ENCODE results near the gene TRIB2.

TRIB2 gene

DNA sequence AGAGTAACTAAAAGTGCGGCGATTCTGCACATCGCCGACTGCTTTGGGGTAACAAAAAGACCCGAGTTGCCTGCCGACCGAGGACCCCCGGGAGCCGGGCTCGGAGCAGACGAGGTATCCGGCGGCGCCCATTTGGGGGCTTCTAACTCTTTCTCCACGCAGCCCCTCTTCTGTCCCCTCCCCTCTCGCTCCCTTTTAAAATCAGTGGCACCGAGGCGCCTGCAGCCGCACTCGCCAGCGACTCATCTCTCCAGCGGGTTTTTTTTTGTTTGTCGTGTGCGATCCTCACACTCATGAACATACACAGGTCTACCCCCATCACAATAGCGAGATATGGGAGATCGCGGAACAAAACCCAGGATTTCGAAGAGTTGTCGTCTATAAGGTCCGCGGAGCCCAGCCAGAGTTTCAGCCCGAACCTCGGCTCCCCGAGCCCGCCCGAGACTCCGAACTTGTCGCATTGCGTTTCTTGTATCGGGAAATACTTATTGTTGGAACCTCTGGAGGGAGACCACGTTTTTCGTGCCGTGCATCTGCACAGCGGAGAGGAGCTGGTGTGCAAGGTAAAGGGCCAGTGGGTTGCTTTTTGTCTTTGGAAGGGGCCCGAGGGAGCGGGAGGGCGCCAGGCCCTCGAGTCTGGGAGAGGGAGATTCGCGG is 1.4 kb downstream of the TRIB2 start:
- Histone ChIP-seq H3K27me3 (ENCODE audit: control insufficient read depth, insufficient read depth, low read length) (no peaks in the 10 kb centered on the region), H3K4me1 (ENCODE audit: control insufficient read depth, insufficient read depth, low read length) (peaks cover 25% of the 10 kb centered on the region), H3K36me3 (ENCODE audit: control insufficient read depth, insufficient read depth, low read length) (no peaks in the 10 kb centered on the region), H3K4me3 (ENCODE audit: low read length) (peak overlapping the region; percentile 92), H3K9ac (ENCODE audit: low read length) (peak overlapping the region; percentile 70), H3K27ac (ENCODE audit: low read depth, low read length) (peak overlapping the region; percentile 93)

DNA sequence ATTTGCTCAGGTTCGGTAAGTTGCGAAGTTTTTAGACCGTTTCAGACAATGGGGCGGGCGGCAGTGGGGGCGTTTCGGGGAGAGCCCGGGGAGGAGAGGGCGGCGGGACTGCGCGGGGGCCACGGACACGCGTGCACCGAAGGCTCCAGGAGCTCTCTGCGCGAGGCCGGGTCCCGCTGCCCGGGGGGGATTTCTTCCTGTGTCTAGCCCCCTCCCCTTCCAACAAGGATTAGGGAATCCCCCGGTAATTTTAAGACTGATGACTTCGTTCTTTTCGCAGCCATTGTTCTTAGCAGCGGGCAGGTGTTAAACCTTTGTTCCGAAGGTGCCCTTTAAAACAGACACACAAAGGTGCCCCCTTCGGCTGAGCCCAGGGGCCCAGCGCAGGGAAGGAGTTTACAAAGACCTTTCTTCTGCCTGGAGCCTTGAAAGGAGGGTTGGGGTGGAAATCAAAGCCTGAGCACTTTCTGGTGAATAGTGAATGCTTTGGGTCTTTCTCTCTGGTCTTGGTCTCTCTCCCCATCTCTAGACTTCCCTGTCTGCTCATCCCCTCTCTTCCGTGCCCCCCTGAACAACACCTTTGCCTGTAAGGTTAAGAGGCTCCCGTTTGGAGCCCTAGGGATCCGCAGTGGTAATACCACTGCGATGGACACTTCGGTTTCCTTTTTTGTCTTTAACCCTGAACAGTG is 2.1 kb downstream of the TRIB2 start:
- Histone ChIP-seq H3K27ac (ENCODE audit: low read depth, low read length) (peak overlapping the region; percentile 93), H3K4me3 (ENCODE audit: low read length) (peak overlapping the region; percentile 92), H3K9ac (ENCODE audit: low read length) (peak overlapping the region; percentile 29), H3K4me1 (ENCODE audit: control insufficient read depth, insufficient read depth, low read length) (peaks cover 25% of the 10 kb centered on the region), H3K27me3 (ENCODE audit: control insufficient read depth, insufficient read depth, low read length) (no peaks in the 10 kb centered on the region), H3K36me3 (ENCODE audit: control insufficient read depth, insufficient read depth, low read length) (no peaks in the 10 kb centered on the region)

DNA sequence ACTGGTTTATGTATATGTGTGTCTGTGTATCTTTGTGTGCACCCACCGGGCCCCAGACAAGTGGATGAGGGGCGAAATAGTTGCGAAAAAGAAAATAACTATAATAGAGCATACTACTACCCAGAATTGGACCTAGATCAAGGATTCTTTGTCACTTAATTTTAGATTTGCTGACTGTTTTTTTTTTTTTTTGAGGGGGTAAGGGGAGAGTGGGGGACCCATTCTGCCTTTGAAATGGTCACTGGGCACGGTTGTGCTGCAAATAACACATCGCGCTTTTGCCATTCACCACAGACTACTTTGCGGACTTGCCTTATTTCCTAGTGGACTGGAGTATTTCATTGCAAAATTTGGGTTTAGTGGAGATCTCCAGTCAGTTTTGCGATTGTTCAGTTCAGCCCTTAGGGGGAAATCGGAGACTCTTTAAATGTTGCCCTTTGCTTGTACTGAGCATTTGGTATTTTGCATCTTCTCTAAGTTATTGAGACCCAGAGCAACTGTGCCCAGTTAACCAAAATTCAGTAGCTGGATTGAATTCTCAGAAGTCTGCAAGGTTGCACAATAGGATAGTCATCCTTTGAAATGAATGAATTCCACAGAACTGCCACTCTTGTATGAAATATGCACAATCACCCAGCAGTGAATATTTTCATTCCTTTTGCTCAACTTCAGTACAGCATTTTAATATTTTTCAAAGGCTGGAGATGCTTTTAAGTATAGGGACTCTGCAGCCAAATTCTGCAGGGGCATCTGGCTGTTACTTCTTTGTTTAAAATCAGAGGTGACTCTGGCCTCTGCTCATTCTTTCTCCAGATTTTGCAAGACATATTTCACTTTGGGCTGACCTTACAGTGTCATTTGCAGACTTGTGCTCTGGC is 2.9 kb downstream of the TRIB2 start:
- peaks cover 25% of the 10 kb centered on the region for H3K4me1 ChIP-seq (ENCODE audit: control insufficient read depth, insufficient read depth, low read length)

DNA sequence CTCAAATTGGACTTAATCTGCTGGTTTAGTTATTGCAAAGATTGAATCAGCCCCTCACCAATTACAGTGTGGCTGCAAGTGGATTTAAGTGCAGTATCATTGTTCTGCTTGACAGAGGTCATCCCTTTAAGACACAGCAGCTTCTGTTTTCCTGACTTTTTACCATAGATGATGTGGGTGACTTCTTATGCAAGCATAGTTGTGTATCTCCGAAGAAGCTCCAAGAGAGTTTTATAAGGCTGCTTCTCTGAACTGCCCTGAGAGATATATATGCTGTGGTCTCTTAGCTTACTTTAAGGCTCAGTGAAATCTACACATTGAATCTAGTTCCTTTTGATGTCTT is 3.5 kb downstream of the TRIB2 start:
- Histone ChIP-seq H3K4me1 (ENCODE audit: control insufficient read depth, insufficient read depth, low read length) (peaks cover 23% of the 10 kb centered on the region), H3K27ac (ENCODE audit: low read depth, low read length) (peak overlapping the region; percentile 93), H3K27me3 (ENCODE audit: control insufficient read depth, insufficient read depth, low read length) (no peaks in the 10 kb centered on the region), H3K36me3 (ENCODE audit: control insufficient read depth, insufficient read depth, low read length) (no peaks in the 10 kb centered on the region), H3K9ac (ENCODE audit: low read length) (no peak overlapping the region), H3K4me3 (ENCODE audit: low read length) (peak overlapping the region; percentile 92)

More for the DNA sequence above, 2.9 kb downstream of the TRIB2 start:
- H3K9ac ChIP-seq (ENCODE audit: low read length), result no peak overlapping the region
- no peaks in the 10 kb centered on the region for H3K27me3 ChIP-seq (ENCODE audit: control insufficient read depth, insufficient read depth, low read length)
- H3K36me3 ChIP-seq (ENCODE audit: control insufficient read depth, insufficient read depth, low read length), result no peaks in the 10 kb centered on the region
- peak overlapping the region; percentile 93 for H3K27ac ChIP-seq (ENCODE audit: low read depth, low read length)
- H3K4me3 ChIP-seq (ENCODE audit: low read length), result peak overlapping the region; percentile 92

DNA sequence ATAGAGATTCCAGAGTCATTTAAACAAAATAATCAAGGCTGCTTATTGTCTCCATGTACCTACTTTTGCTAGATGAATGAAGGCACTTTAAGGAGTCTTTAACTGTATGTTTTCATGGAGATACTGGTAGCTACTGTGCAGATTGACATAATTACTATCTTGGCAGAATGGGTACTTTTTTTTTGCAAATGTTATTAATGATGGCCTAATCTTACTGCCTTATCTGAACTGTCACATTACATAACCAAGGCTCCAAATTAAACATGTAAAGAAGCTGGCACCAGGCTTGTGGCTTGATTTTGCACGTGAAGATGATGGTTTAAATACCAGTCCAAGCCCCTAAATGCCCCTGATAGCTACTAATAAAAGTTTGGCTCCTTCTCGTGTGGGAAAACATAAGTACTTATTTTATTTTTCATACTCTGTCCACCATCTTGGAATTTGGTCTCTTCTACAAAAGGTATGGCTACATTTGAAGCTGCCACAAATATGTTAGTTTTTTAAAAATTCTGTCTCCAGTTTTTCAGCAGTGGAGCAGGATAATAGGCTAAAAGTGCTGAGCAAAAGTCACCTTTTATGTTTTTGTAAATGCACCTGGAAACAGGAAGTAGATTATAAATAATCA is 4.1 kb downstream of the TRIB2 start:
- Histone ChIP-seq H3K9ac (ENCODE audit: low read length) (no peak overlapping the region), H3K27ac (ENCODE audit: low read depth, low read length) (no peak overlapping the region), H3K4me1 (ENCODE audit: control insufficient read depth, insufficient read depth, low read length) (peaks cover 19% of the 10 kb centered on the region), H3K27me3 (ENCODE audit: control insufficient read depth, insufficient read depth, low read length) (no peaks in the 10 kb centered on the region), H3K4me3 (ENCODE audit: low read length) (peak overlapping the region; percentile 92), H3K36me3 (ENCODE audit: control insufficient read depth, insufficient read depth, low read length) (no peaks in the 10 kb centered on the region)

DNA sequence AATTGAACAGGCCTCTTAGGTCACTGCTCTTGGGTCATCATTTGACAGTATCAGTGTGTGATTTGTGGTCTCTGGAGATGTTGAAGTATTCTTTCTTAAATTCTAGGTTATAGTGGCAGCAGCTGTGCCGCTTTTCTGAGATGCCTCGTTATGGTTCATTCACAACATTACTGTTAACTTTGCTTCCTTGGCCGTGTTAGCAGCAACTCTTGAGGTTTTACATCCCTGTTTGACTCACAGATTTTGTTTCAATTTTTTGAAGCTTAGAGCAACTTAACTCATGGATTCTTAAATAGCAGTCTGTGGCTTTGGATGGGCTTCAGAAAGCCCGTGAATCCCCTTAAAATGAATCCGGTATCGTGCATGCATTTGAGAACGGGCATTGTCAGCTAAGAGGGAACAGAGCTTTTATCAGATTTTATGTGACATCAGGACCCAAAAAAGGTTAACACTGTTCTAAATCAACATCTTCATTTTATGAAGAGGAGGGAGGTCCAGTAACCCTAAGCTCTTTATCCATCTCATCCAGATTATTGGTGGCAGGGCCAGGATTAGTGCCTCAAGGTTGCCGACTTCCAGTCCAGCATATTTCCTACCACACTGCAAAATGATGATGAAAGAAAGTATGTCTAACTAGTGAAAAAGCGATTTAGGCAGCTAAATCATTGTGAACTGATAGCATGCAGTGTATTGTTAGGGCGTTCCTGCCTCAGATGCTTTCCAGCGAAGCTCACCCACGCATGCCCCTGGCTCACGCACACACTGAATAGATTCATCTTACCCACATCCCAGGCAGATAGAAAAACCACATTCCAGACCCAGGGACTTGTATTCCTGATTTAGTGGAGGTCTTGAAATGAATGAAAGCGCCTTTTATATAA is 5.1 kb downstream of the TRIB2 start:
- H3K36me3 ChIP-seq (ENCODE audit: control insufficient read depth, insufficient read depth, low read length), result no peaks in the 10 kb centered on the region
- H3K4me3 ChIP-seq (ENCODE audit: low read length), result peak overlapping the region; percentile 92
- no peak overlapping the region for H3K9ac ChIP-seq (ENCODE audit: low read length)
- H3K27ac ChIP-seq (ENCODE audit: low read depth, low read length), result peak overlapping the region; percentile 16
- H3K4me1 ChIP-seq (ENCODE audit: control insufficient read depth, insufficient read depth, low read length), result peaks cover 19% of the 10 kb centered on the region
- no peaks in the 10 kb centered on the region for H3K27me3 ChIP-seq (ENCODE audit: control insufficient read depth, insufficient read depth, low read length)

DNA sequence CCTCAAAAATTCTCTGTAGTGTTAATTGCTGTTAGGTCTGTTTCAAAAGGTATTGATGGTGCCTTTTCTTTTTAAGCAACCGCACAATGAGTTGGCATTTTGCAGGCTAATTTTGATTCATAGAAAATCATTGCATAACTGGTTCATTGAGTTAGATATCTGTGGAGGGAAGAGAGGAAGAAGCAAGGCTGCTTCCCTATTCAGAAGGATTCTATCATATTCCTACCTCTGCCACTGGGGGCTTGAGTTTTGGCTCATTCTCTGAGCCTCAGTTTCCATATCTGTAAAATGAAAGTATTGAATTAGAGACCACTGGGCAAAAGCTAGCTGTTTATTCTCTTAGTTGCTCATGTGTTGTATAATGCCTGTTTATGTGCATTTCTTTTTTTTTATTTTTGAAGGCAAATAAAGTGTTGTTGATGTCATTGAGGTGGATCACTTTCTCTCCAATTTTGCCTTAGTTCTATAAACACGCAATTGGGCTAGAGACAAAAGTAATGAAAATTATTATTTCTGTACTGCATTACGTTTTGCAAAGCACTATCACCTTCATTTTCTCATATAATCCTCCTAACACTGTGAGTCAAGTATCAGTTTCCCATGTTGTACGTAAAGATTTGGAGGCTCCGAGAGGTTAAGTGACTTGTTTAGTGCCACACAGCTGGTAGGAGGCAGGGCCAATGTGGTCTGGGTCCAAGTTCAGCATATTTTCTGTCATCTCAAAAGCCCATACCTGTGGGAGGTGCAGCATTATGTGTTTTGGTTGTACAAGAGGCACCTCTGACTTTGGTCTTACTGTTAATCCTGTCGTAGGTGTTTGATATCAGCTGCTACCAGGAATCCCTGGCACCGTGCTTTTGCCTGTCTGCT is 5.9 kb downstream of the TRIB2 start:
- Histone ChIP-seq H3K9ac (ENCODE audit: low read length) (no peak overlapping the region), H3K4me3 (ENCODE audit: low read length) (no peak overlapping the region), H3K36me3 (ENCODE audit: control insufficient read depth, insufficient read depth, low read length) (peaks cover 1% of the 10 kb centered on the region), H3K27ac (ENCODE audit: low read depth, low read length) (no peak overlapping the region), H3K27me3 (ENCODE audit: control insufficient read depth, insufficient read depth, low read length) (no peaks in the 10 kb centered on the region), H3K4me1 (ENCODE audit: control insufficient read depth, insufficient read depth, low read length) (peaks cover 19% of the 10 kb centered on the region)

DNA sequence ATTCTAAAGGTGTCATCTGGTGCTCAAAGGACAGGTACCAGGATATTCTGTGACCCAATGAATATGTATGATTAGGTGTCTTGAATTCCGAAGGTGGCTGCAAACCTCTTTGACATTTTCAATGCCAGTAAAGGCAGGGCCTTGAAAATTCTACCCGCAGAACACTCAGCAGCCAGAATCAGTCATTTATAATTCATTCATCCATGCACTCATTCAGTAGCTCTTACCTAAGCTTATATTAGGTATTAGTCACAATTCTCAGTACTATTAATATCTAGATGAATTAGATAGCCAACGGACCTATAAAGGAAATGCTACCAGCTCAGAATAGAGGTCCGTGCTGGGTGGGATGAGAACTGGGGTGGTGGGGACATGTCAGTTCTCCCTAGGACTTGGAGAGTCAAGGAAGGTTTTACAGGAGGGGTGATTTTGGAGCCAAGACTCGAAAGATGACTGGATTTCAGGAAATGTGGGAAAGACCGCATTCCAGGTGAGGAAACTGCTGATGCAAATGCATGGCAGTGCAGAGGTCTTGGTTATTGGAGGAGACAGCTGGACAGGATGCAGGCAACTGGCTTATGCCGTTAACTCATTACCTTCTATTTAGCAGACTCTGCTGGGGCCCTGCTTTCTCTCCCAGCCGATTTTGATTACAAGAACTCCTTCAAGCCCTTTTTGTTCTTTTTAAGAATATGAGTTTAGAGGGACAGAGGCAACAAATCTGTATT is 7.2 kb downstream of the TRIB2 start:
- H3K27me3 ChIP-seq (ENCODE audit: control insufficient read depth, insufficient read depth, low read length), result no peaks in the 10 kb centered on the region
- H3K36me3 ChIP-seq (ENCODE audit: control insufficient read depth, insufficient read depth, low read length), result peaks cover 9% of the 10 kb centered on the region
- peaks cover 23% of the 10 kb centered on the region for H3K4me1 ChIP-seq (ENCODE audit: control insufficient read depth, insufficient read depth, low read length)
- no peak overlapping the region for H3K9ac ChIP-seq (ENCODE audit: low read length)
- H3K4me3 ChIP-seq (ENCODE audit: low read length), result no peak overlapping the region
- H3K27ac ChIP-seq (ENCODE audit: low read depth, low read length), result no peak overlapping the region

DNA sequence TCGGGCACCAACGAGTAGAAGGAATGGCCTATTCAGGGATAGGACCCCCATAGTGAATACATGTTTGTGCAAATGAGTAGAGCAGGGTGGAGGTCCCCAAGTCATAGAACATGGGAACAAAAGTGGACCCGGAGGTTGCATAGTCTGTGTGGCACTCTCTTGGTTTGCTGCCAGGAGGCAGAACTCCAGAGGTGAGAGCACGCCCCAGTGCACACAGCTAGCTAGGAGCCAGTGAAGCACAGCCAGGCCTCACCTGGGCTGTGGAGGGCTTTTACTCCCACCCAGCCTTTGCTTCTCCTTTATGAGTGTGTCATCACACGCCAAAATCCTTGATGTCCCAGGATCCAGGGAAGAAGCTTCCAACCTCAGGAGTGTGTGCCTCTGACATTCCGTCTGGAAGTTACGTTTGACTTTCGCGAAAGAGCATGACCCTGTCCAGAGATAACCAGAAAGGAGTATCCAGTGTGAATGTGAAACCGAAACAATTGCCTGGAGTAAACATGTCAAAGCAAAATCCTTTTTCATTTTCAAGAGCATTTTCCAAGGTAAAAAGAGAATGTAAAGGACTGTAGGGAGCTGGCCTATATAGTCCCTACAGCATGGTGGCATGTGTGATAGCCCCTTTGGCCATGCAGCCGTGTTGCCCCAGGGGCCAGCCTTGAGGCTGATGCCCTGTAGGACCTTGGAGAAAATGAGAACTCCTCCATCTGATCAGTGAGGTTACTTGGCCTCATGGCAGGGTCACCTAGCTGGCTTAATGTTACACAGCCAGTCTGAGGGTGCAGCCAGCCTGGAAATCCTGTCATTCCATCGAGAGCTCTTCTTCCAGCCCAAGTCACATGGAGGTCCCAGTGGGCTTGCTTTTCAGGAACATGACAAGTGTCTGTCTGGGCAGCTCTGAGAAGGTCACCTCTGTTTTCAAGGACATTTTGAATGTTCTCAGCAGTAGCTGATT is 8.8 kb downstream of the TRIB2 start:
- Histone ChIP-seq H3K9ac (ENCODE audit: low read length) (no peak overlapping the region), H3K4me1 (ENCODE audit: control insufficient read depth, insufficient read depth, low read length) (peaks cover 23% of the 10 kb centered on the region), H3K27me3 (ENCODE audit: control insufficient read depth, insufficient read depth, low read length) (no peaks in the 10 kb centered on the region), H3K4me3 (ENCODE audit: low read length) (no peak overlapping the region), H3K27ac (ENCODE audit: low read depth, low read length) (no peak overlapping the region), H3K36me3 (ENCODE audit: control insufficient read depth, insufficient read depth, low read length) (peaks cover 9% of the 10 kb centered on the region)

DNA sequence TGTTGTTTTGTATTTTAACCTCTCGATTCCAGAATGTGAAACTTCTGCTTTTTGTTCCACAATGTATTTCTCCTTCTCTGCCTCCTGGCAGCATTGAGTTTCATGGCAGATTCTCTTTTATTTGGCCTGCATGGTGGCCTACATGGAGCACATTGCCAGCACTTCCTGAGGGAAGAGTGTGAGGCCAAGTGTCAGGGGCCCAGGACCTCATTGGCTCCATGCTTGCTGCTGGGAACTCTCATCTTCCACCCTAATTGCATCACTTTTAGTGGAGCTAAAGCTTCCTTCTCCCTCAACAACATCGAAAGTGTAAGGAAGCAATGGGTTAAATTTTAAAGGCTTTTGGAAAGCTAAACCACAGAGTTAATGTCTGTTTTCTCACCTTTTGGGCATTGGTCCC is 9.5 kb downstream of the TRIB2 start:
- H3K4me1 ChIP-seq (ENCODE audit: control insufficient read depth, insufficient read depth, low read length), result peaks cover 19% of the 10 kb centered on the region
- no peak overlapping the region for H3K9ac ChIP-seq (ENCODE audit: low read length)
- H3K4me3 ChIP-seq (ENCODE audit: low read length), result no peak overlapping the region
- H3K27me3 ChIP-seq (ENCODE audit: control insufficient read depth, insufficient read depth, low read length), result no peaks in the 10 kb centered on the region
- no peak overlapping the region for H3K27ac ChIP-seq (ENCODE audit: low read depth, low read length)
- peaks cover 9% of the 10 kb centered on the region for H3K36me3 ChIP-seq (ENCODE audit: control insufficient read depth, insufficient read depth, low read length)
